Measurements from ENCODE around the gene KRT26.

The KRT26 gene

DNA sequence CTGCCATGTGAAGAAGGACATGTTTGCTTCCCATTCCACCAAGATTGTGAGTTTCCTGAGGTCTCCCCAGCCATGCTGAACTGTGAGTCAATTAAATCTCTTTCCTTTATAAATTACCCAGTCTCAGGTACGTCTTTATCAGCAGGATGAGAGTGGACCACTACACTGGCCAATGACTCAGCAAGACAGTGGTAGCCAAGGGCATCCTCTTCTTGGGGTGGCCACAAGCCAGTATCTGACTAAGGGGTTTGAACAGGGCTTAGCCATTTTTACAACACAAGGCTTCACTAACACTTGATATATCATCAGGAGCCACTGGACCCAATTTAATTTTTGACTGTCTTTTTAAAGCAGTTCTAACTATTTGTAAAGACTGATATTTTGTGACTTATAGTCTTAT, 47.3 kb downstream of the KRT26 start:
- no peak for DNase-seq

DNA sequence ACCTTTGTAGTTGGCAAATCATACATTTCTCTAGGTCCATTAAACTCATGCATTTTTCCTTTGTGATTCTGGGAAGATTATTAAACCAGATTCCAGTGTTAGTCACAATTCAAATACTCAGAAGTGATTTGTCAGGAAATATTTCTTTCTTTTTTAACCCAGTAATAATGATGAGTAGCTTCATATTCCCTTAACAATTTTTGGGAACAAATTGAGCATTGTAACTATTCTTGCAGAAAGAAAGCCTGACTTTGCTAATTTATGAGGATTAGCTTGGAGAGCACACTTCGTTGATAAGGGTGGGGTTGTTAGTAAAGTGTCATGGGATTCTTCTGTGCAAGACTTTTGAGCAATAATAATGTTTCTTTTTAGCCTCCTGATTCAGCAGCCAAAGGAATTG, 49.8 kb downstream of the KRT26 start:
- no peak for DNase-seq

DNA sequence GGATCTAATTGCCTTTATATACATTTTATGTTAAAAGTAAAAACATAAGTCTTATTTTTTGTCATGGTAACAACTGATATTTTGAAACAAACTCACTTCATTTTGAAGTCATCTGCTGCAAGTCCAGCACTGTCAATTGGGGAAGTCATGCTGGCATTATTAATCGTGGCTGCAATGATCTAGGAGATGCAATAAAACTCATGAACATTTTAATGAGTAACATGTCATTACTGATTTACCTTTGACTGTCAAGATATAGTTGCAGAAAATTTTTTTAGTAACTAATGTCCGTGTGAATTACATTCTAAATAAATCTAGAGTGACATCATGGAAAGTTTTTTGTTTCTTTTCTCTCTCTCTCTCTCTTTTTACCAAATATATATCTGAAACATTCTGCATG, 51.1 kb downstream of the KRT26 start:
- DNase-seq: no peak

DNA sequence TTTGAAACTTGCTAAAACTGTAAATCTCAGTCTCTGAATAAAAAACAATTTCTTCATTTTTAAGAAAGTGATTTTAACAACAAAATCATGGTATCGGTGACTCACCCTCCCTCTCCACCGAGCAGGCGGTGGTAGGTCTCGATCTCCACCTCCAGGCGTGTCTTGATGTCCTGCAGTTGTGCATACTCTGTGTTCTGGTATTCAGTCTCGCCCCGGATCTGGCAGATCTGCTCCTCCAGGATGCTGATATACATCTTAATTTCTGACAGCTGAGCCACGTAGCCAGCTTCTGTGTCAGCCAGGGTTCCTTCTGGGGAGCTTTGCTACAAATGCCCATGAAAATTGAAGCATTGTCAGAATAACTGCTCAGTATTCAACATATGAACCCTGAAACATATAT, 53.1 kb downstream of the KRT26 start:
- no peak for DNase-seq

DNA sequence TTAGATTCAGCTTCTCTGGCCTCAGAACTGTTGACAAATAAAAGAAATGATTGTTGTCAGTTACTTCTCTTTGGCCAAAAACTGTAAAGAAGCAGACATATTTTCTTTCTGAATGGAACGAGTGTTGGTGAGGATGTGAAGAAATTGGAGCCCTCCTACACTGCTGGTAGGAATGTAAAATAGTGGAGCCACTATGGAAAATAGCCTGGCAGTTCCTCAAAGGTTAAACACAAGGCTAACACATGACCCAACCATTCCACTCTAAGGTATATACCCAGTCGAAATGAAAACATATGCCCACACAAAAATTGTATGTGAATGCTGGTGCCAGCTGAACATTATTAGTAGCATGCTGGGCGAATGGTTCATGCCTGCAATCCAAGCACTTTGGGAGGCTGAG, 54.2 kb downstream of the KRT26 start:
- DNase-seq: no peak

Data from NCI-H510A (cell line).